DND-41 (cell line): ENCODE results near the gene TAS2R60.

Experiments
- EZH2 ChIP-seq: IDR thresholded peaks from 3 replicates; pipeline ENCODE4 v1.6.1; 2012; ENCODE audit warnings: borderline replicate concordance, low read depth, mild to moderate bottlenecking, moderate library complexity, low read length, inconsistent platforms; ENCODE audit not compliant: severe bottlenecking
- TF ChIP-seq, protein P1 (sequence below): IDR thresholded peaks from 2 replicates; pipeline ENCODE4 v1.5.1; 2012; ENCODE audit warnings: borderline replicate concordance, low read length, moderate library complexity, mild to moderate bottlenecking; ENCODE audit not compliant: poor library complexity, severe bottlenecking; ENCODE audit errors: extremely low read depth

DNA sequence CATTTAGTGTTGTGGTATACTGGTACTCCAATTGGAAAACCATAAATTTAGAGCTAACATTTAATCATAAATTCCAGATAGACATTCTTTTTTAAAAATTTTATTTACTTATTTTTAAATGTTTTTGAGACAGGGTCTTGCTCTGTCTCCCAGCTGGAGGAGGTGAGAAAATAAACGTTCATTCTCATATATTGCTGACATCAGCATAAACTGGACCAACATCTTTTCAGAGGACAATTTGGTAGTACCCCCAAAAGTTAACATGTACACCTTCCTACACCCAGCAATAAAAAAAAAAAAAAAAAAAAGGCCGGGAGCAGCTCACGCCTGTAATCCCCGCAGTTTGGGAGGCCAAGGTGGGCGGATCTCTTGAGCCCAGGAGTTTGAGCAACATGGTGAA, 5.2 kb downstream of the TAS2R60 start:
- TF ChIP-seq, protein P1, sequence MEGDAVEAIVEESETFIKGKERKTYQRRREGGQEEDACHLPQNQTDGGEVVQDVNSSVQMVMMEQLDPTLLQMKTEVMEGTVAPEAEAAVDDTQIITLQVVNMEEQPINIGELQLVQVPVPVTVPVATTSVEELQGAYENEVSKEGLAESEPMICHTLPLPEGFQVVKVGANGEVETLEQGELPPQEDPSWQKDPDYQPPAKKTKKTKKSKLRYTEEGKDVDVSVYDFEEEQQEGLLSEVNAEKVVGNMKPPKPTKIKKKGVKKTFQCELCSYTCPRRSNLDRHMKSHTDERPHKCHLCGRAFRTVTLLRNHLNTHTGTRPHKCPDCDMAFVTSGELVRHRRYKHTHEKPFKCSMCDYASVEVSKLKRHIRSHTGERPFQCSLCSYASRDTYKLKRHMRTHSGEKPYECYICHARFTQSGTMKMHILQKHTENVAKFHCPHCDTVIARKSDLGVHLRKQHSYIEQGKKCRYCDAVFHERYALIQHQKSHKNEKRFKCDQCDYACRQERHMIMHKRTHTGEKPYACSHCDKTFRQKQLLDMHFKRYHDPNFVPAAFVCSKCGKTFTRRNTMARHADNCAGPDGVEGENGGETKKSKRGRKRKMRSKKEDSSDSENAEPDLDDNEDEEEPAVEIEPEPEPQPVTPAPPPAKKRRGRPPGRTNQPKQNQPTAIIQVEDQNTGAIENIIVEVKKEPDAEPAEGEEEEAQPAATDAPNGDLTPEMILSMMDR = no peak
- no peak for TF ChIP-seq EZH2
